ENCODE measurements around the gene MCF2L2.

DNA sequence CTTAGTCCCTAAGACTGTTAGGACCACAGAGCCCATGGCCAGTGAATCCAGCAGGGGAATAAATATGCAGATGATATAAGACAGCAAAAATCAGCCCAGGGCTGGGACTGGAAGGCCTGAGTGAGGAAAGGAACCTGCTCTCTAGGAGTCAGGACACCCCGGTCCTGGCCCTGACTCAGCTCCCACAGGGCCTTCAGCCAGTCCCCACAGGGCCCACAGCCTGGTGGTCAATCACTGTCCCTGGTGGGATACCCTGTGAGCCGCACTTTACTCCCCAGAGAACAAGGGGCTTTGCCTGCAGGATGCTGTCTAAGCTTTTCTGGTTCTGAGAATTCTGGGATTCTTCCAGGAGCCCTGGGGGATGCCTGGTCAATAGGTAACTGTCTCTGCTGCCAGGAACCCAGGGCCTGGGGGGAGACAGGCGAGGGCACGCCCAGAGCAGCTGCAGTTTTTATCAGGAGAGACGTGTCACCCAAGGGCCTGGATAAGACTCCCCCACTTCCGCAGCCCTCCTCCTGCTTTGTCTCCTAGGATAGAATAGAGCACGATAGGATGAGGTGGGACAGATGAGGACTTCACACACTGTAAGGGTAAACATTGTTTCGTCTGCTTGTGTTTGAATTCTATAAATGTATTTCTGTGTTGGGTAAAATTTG is 49.5 kb upstream of the MCF2L2 start:
- TF ChIP-seq, protein P1, sequence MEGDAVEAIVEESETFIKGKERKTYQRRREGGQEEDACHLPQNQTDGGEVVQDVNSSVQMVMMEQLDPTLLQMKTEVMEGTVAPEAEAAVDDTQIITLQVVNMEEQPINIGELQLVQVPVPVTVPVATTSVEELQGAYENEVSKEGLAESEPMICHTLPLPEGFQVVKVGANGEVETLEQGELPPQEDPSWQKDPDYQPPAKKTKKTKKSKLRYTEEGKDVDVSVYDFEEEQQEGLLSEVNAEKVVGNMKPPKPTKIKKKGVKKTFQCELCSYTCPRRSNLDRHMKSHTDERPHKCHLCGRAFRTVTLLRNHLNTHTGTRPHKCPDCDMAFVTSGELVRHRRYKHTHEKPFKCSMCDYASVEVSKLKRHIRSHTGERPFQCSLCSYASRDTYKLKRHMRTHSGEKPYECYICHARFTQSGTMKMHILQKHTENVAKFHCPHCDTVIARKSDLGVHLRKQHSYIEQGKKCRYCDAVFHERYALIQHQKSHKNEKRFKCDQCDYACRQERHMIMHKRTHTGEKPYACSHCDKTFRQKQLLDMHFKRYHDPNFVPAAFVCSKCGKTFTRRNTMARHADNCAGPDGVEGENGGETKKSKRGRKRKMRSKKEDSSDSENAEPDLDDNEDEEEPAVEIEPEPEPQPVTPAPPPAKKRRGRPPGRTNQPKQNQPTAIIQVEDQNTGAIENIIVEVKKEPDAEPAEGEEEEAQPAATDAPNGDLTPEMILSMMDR (conservative IDR thresholded peaks at IDR 0.05 in 1 of 2, IDR thresholded peaks at IDR 0.05 in 1 of 2; ENCODE audit: extremely low read depth in 1 of 2, insufficient read depth in 1 of 2, low read depth in 1 of 2, low read length in 2 of 2): no peak
- no peak for TF ChIP-seq EZH2 (IDR thresholded peaks at IDR 0.05; ENCODE audit: borderline replicate concordance, low read length)
